KOPT-K1 (cell line): ENCODE results near the gene EFCAB8.

Experiments
- H3K27ac ChIP-seq: fragments of 200-600 bp; sonication (generic); 2 replicates; pipeline ENCODE4 v1.5.1; 2016; ENCODE audit warnings: antibody characterized with exemption, mild to moderate bottlenecking, low read depth, low read length; ENCODE audit not compliant: poor library complexity, severe bottlenecking
- H3K36me3 ChIP-seq: fragments of 200-600 bp; sonication (generic); 2 replicates; pipeline ENCODE4 v1.5.1; 2017; ENCODE audit warnings: antibody characterized with exemption, mild to moderate bottlenecking, low read length, moderate library complexity; ENCODE audit not compliant: insufficient read depth
- H3K9me3 ChIP-seq: fragments of 200-600 bp; sonication (generic); 2 replicates; pipeline ENCODE4 v1.5.1; 2017; ENCODE audit warnings: antibody characterized with exemption, low read length, mild to moderate bottlenecking; ENCODE audit not compliant: insufficient read depth, poor library complexity, severe bottlenecking

The EFCAB8 gene

DNA sequence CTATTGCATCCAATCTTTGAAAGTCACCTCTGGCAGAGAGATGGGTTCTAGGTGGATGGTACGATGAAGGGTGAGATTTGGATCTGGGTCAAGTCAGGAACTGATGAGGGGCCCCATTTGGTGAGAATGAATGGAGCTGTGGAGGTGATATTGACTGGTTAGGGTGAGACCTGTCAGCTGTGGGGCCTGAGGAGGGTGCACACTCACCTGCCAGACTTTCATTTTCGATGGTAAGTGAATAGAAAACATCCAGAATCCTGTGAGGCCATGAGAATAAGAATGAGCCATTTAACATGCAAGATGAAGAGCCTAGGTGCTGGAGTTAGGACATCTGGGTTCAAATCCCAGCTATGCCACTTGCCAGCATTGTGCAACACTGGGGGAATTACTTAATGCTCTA, 138.7 kb downstream of the EFCAB8 start:
- H3K9me3 ChIP-seq = peaks cover 21% of the 10 kb centered on the region
- H3K36me3 ChIP-seq = no peaks in the 10 kb centered on the region
- no peak overlapping the region for H3K27ac ChIP-seq

DNA sequence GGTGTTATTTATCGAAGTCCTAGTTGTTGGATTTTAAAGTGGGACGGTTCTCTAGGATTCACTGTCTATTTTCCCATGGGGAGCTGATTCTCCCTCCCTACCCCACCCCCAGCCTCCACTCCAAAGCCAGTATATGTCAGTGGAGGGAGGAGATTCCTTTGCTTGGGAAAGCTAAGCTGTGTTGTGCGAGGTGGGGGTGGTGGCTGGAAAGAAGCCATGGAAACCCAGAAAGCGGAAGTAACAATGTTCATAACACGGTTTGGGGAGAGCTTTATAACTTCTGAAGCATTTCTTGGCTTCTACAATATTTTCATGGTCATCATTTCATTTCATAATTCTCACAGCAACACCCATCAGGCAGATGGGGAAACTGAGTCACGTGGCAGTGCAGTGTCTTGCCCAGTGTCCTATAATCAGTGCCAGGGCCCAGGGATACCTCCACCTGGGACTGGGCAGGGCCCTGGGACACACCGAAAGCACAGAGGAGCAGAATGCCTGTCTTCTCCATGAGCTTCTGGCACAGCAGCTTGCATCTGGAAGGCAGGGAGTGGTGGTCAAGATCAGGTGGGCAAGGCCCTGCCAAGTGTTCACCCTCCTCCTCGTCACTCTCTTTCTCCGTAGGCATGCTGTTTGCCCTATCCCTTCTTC, 141.0 kb downstream of the EFCAB8 start:
- Histone ChIP-seq H3K27ac (no peak overlapping the region), H3K9me3 (peaks cover 14% of the 10 kb centered on the region), H3K36me3 (no peaks in the 10 kb centered on the region)

GRCh38 chr20:33000802-33001466, 142.2 kb downstream of the EFCAB8 start:
- Histone ChIP-seq H3K27ac (no peak overlapping the region), H3K36me3 (no peaks in the 10 kb centered on the region), H3K9me3 (peaks cover 2% of the 10 kb centered on the region)

GRCh38 chr20:33002087-33002808, 143.5 kb downstream of the EFCAB8 start:
- H3K9me3 ChIP-seq = no peaks in the 10 kb centered on the region
- no peaks in the 10 kb centered on the region for H3K36me3 ChIP-seq
- no peak overlapping the region for H3K27ac ChIP-seq

DNA sequence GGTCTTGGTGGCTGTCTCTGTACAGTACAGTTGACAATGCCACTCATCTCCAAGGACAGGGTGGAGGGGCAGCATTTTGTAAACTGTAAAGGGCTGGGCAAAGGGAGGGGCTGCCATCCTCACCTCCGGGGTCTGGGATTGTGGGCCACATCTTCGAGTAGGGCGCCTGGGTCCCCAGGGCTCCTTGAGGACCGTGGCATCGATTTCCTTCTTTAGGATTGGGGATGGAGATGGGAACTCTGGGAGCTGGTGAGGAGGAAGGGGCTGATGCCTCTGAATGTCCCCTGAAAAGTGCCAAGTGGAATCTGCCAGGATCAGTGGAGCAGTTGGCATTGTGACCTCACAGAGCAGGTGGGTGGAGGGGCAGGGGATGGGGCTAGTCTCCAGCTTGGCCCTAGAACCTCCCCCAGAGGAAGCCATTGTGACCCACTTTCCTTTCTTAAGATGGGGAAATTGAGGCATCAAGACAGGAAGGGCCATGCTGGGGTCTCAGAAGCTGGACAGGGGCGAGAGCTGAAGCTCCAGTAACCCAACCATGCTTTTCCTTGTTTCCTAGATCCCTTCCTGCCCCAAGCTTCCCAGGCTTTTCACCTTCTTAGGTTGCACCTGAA, 145.5 kb downstream of the EFCAB8 start, which contains the start of gene SUN5:
Gene SUN5 (minus strand): TSS at position 293 of the 611 bp plus-strand sequence. CDS start 93 bp downstream, at position 200.
- H3K36me3 ChIP-seq = no peaks in the 10 kb centered on the region
- peak within 1 kb of the TSS; percentile 31 for H3K27ac ChIP-seq
- H3K9me3 ChIP-seq = no peaks in the 10 kb centered on the region

DNA sequence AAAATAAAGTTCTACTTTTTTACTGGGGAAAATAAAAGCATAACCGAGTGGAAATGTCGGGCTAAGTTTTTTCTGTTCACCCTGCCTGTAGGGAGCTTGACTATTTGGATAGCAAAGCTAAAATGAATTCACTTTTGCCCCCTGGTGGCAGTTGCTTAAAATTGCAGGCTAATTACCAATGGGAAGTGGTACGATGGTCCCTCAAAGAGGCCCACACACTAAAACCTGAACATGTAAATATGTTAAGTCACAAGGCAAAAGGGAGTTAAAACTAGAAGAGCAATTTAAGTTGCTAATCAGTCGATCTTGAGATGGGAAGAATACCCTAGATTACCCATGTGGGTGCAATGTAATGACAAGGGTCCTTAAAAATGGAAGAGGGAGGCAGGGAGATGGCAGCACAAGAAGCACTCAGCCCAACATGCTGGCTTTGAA, 146.4 kb downstream of the EFCAB8 start:
- peak overlapping the region; percentile 31 for H3K27ac ChIP-seq
- H3K36me3 ChIP-seq = no peaks in the 10 kb centered on the region
- no peaks in the 10 kb centered on the region for H3K9me3 ChIP-seq

DNA sequence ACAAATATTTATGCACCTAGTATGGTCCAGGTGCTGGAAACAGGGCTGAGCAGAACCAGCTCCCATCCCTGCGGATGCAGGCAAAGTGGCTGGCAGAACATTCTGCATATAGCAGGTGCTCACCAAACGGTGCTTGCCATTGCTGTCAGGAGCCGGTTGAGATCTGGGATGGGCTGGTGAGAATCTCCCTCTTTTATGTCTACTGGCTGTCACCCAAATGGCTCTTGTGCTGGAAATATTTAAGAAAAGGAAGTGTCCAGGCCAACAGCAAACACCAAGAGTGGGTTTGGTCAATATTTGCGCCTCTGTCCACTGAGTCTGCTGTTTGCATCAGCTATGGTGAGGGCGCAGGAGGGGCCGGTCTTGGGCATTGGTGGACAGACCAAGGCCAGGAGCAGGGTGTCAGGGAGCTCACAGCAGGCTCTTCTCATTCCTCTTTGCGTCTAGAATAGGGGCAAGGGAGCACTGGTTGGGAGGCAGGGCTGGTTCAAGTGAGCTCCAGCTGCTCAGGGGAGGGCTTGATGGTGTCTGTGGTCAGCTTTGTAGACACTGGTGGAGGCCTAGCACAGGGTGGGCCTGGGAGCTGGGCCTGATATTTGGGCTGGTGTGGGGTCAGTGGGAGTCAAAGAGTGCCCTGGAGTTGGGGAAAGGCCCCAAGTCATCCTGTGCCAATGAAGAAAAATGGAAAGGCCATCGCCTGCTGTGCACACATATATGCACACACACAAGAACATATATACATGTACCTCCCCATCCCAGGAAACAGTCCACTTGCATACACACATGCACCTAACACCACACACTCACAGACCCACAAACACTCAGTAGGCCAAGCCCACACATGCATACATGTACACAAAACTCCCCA, 147.4 kb downstream of the EFCAB8 start:
- H3K36me3 ChIP-seq = no peaks in the 10 kb centered on the region
- no peaks in the 10 kb centered on the region for H3K9me3 ChIP-seq
- no peak overlapping the region for H3K27ac ChIP-seq

GRCh38 chr20:33006776-33007375, 148.2 kb downstream of the EFCAB8 start:
- no peak overlapping the region for H3K27ac ChIP-seq
- H3K36me3 ChIP-seq = no peaks in the 10 kb centered on the region
- H3K9me3 ChIP-seq = no peaks in the 10 kb centered on the region

DNA sequence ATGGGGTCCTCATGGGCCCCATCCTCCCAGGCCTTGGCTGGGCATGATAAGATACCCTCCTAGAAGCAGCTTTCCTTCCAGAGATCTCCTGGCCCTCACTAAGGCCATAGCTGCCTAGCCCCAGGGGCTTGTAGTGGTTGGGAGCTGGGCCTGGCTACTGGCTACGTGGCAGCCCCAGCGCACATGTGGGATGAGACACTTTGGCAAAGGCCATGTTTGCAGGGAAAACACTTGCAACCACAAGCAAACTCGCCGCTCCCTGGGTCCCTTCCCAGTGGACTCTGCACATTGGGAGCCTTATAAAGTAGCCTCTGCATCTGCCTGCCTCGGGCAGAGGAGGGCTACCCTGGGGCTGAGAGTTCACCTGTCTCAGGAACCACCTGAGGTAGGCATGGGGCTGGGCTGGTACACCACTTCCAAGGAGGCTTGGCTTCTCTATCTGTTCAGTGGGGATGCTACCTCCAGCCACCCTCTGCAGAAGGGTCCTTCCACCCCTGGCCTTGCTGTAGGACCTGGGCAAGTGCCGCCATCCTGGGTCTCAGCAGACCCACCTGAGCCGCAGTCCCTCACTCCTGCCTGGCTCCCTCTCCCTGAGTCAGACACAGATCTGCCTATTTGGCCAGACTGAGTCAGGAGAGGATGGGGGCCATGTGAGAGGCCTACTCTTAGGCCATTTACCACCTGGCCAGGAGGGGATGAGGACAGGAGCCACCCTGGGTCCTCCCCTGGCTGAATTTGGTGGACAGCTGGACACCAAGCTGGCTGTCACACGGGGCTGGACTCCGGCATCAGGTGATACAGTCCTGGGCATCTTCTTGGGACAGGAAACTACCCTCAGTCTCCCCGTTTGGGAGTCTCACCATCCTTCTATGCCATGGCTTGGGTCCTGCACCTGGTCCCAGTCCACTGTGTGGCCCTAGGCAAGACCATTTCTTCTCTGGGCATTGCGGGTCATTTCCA, 148.9 kb downstream of the EFCAB8 start, which contains the start of gene BPIFB2:
Gene BPIFB2 (plus strand): TSS at position 329 of the 960 bp plus-strand sequence. CDS start 871 bp downstream, outside the sequence.
- H3K9me3 ChIP-seq = no peaks in the 10 kb centered on the region
- H3K27ac ChIP-seq = no peak within 1 kb of the TSS

DNA sequence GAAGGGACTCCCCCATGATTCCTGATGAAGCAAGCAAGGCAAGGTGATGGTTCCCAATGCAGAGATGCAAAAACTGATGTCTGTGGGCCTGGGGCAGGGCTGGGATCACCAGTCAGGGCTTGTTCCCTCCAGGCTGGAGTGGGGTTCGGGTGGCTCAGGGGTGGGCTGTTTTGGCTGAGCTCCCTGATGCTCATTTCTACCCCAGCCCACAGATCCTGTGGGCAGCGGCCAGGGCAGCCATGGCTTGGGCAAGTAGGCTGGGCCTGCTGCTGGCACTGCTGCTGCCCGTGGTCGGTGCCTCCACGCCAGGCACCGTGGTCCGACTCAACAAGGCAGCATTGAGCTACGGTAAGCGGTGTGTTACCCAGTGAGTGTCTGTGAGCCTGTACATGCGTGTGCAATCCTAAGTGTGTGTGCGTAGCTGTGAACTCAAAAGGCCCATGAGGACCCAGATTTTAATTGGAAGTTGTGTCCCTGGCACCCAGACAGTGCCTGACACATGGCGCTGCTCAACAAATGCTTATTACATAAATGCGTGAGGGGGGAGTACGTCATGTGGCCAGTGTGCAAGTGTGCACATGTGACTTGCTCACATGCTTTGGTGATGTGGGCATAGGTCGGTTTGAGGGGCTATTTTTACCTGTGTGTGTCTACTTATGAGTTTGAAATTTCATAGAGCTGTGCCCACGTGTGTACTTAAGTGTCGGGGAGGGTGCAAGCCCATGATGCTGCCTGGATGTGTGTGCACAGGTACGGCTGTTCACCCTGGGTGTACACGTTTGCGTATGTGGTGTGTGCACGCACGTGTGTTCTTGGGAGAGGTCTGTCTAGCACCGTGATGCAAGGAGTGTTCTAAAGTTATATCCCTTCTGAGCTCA, 149.9 kb downstream of the EFCAB8 start:
- no peaks in the 10 kb centered on the region for H3K36me3 ChIP-seq
- H3K9me3 ChIP-seq = no peaks in the 10 kb centered on the region
- no peak overlapping the region for H3K27ac ChIP-seq

More for the DNA sequence above, 148.9 kb downstream of the EFCAB8 start, which contains the start of gene BPIFB2:
- no peaks in the 10 kb centered on the region for H3K36me3 ChIP-seq

- H3K27ac ChIP-seq = no peak overlapping the region
- no peaks in the 10 kb centered on the region for H3K36me3 ChIP-seq
- no peaks in the 10 kb centered on the region for H3K9me3 ChIP-seq
Measured at GRCh38 chr20:33009214-33010132, 150.8 kb downstream of the EFCAB8 start.

DNA sequence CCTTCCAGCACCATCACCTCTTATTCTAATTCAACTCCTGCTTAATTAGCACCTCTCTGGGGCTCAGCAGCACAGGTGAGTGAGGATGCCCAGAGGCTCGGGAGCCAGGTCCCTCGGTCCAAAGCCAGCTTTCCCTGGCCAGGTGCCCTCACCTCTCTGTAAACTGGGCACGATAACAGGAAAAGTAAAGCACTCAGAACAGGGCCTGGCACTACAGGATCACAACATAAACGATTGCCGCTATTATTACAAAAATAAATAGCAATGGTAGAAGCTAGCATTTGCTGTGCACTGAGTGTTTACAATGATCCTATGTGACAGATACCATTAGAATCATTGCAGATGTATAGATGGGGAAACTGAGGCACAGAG, 151.4 kb downstream of the EFCAB8 start:
- no peaks in the 10 kb centered on the region for H3K36me3 ChIP-seq
- no peak overlapping the region for H3K27ac ChIP-seq
- no peaks in the 10 kb centered on the region for H3K9me3 ChIP-seq
